Measurements from ENCODE around the gene ORC2.

Gene ORC2

GRCh38 chr2:200963124-200963917 lies at the start of gene ORC2:
TSS of gene ORC2 (minus strand) at chr2:200963660. CDS start at chr2:200958123, 5,537 bp downstream.
- TF ChIP-seq CTCF (IDR thresholded peaks at IDR 0.05; ENCODE audit: low read depth, low read length, missing control alignments) = peak; percentile 61
- peak; percentile 79 for DNase-seq (ENCODE audit: low read depth)
- peak within 1 kb of the TSS; percentile 89 for H3K4me3 ChIP-seq (ENCODE audit: low read depth, low read length)

- DNase-seq (ENCODE audit: low read depth) = no peak
- TF ChIP-seq CTCF (IDR thresholded peaks at IDR 0.05; ENCODE audit: low read depth, low read length, missing control alignments) = no peak
- no peak overlapping the region for H3K4me3 ChIP-seq (ENCODE audit: low read depth, low read length)
These were observed 44.9 kb upstream of the ORC2 start for GRCh38 chr2:201008296-201008829.

GRCh38 chr2:201007584-201007998 lies 44.1 kb upstream of the ORC2 start:
- H3K4me3 ChIP-seq (ENCODE audit: low read depth, low read length) = no peak overlapping the region
- no peak for TF ChIP-seq CTCF (IDR thresholded peaks at IDR 0.05; ENCODE audit: low read depth, low read length, missing control alignments)
- no peak for DNase-seq (ENCODE audit: low read depth)

GRCh38 chr2:201006704-201007103 lies 43.2 kb upstream of the ORC2 start:
- no peak for TF ChIP-seq CTCF (IDR thresholded peaks at IDR 0.05; ENCODE audit: low read depth, low read length, missing control alignments)
- no peak overlapping the region for H3K4me3 ChIP-seq (ENCODE audit: low read depth, low read length)
- no peak for DNase-seq (ENCODE audit: low read depth)

GRCh38 chr2:201004370-201004769 lies 40.9 kb upstream of the ORC2 start:
- no peak for TF ChIP-seq CTCF (IDR thresholded peaks at IDR 0.05; ENCODE audit: low read depth, low read length, missing control alignments)
- no peak for DNase-seq (ENCODE audit: low read depth)
- no peak overlapping the region for H3K4me3 ChIP-seq (ENCODE audit: low read depth, low read length)

GRCh38 chr2:200993097-200993496 lies 29.6 kb upstream of the ORC2 start:
- no peak overlapping the region for H3K4me3 ChIP-seq (ENCODE audit: low read depth, low read length)
- DNase-seq (ENCODE audit: low read depth) = no peak
- TF ChIP-seq CTCF (IDR thresholded peaks at IDR 0.05; ENCODE audit: low read depth, low read length, missing control alignments) = no peak

GRCh38 chr2:200987137-200987536 lies 23.7 kb upstream of the ORC2 start:
- H3K4me3 ChIP-seq (ENCODE audit: low read depth, low read length) = no peak overlapping the region
- no peak for DNase-seq (ENCODE audit: low read depth)
- TF ChIP-seq CTCF (IDR thresholded peaks at IDR 0.05; ENCODE audit: low read depth, low read length, missing control alignments) = no peak

Measured in GM12864 (cell line).